ENCODE data around the gene MOXD1.
"Not testable (repeated sequence)": the region's sequence is repeated elsewhere in the genome, so short reads cannot be mapped to it uniquely, and the experiment has no call there.

The MOXD1 gene

DNA sequence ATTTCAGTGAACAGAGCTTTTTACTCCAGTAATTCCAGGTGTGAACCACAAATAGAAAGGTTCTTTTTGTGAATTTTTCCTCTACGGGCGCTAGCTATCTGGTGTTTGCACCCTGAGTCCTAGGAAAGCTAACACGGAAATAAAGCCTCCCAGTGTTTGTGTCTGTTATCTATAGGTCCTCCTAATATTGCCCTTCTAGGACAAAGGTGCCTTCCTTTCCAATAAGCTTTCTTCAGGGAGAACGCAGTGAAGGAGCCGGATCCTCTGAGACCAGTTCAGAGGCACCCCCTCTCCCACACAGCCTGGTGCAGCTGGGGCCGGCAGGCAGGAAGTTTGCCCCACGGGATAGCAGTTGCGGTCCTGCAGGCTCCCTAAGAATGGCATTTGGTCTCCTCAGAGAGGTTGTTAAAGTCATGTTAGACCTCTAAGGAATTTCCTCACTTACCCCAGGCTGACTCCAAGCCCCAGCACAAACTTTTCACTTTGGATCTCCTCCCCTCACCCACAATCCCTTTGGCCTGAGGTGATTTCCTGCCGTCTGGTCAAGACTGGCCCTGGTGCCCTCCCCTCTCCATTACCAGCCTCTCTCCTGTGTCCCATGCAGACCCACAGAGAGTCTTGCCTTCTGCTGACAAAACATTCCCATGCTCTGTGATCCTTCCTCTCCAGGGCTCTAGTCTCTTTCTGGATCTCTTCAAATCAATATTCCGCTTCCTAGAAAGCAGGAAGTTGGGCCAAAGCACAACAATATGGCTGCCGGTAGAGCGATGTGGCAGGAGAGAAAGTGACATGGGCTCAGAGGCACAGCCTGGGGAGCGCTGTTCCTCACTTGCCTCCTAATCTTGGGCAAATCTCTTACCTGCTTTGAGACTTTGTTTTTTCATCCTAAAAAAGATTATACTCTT lies 126.0 kb downstream of the MOXD1 start:
- DNase-seq, result no peak

DNA sequence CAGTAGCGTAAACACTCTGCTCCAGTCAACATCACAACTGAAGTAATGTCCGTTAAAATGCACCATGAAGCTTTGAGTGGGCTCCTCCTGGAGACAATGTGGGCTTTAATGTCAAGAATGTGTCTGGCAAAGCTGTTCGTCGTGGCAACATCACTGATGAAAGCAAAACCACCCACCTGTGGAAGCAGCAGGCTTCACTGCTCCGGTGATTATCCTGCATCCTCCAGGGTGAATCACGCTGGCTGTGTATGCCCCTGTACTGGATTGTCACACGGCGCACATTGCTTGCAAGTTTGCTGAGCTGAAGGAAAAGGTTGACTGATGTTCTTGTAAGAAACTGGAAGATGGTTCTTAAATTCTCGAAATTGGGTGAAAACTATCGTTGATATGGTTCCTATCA lies 128.5 kb downstream of the MOXD1 start:
- no peak for DNase-seq

DNA sequence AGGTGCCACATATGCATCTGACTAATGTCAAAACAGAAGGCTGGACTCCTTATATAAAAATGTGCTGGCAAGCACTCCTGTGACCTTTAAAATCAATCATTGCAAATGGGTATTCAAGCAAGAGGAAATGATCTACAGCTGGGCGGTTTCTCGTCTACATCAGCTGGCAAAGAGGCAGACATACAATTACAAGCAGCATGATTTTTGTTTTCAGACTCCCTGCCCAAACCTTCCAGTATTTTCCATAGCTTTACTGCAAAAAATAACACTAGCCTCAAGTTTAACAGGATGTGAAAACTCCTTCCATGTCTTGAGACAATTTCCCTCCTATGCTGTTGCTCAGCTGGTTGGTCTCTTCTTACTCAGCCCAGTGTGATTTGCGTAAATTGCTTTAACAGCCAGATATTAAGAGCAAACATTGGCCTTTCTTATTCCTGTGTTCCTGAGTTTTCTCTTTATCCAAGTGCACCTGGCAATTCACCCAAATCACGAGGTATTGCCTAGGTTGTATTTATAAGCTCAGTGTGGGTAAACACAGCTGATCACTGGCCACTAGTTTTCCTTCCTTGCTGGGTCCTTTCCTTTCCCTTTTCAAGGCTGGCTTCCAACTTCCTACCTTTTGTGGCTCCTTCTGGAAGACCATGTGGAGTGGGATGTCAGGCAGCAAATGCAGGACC lies 130.4 kb downstream of the MOXD1 start:
- no peak for DNase-seq

DNA sequence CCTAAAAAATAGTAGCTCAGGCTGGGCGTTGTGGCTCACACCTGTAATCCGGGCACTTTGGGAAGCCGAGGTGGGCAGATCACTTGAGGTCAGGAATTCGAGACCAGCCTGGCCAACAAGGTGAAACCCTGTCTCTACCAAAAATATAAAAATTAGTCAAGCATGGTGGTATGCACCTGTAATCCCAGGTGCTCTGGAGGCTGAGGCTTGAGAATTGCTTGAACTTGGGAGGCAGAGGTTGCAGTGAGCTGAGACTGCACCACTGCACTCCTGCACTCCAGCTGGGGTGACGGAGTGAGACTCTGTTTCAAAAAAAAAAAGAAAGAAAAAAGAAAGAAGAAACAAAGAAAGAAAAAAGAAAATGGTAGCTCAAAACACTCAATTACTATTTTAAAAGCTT lies 132.6 kb downstream of the MOXD1 start:
- DNase-seq, result not testable (repeated sequence)

DNA sequence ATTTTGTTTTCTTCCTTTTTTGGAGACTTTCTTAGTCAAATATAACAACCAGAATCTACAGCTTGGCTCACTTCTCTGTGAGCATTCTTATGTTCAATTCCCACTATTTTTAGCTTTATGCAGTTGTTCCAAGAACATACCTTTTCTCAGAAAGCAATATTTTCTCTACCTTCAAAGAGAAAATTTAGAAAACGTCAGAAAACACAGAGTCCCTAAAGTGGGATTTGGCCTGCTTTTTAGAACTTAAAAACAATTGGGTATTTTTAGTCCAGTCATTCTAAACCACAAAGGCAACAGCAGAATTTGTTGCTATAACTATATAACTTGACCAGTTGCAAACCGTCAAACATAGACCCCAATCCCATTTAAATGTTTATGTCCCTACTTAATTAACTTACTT lies 133.1 kb downstream of the MOXD1 start:
- no peak for DNase-seq

DNA sequence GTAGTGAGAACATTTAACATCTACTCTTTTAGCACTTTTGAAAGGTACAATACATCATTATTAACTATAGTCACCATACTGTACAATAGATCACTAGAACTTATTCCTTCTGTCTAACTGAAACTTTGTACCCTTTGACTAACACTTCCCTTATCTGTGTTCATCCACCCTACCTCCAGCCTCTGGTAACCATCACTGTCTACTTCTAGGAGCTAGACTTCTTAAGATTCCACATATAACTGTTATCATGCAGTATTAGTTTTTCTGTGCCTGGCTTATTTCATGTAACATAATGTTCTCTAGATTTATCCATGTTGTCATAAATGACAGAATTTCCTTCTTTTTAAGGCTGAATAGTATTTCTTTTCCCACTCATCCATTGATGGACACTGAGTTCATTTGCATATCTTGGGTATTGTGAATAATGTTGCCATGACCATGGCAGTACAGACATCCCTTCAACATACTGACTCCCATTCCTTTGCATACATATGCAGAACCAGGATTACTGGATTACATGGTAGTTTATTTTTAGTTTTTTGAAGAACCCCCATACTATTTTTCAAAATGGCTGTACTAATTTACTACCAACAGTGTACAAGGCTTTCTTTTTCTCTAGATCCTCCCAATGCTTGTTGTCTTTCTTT lies 135.7 kb downstream of the MOXD1 start:
- no peak for DNase-seq

DNA sequence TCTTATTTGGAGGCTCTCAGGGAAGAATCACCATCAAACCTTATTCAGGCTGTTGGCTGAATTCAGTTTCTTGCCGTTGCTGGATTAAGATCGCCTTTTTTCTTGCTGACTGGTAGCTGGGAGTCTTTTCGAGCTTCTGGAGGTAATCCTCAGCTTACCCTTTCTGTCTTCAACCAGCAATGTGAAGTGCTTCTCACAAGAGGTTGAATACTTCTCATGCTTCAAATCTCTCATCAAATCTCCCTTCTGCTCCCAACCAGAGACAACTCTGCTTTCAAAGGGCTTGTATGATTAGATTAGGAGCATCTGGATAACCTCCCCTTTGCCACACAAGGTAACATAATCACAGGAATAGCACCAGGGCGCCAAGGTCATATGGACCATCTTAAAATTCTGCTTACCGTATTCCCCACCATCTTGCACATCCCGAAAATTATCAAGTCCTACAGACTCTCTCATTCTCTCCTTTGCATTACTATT lies 137.2 kb downstream of the MOXD1 start:
- DNase-seq, result no peak

DNA sequence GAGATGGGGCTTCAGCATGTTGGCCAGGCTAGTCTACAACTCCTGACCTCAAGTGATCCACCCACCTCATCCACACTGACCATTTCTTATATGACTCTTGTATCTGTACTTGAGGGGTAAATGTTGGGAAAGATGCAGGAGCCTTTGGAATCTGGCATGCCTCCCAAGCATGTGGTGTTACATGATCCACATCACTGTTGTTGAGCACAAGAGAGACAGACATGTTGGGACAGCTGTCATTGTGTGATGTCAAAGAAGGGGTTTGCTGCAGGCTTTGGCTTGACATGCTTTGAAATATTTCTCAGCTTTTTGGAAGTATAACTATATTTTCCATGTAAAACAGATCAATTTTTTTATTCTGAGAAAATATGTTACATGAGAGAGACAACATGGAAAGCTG lies 139.9 kb downstream of the MOXD1 start:
- DNase-seq, result no peak

DNA sequence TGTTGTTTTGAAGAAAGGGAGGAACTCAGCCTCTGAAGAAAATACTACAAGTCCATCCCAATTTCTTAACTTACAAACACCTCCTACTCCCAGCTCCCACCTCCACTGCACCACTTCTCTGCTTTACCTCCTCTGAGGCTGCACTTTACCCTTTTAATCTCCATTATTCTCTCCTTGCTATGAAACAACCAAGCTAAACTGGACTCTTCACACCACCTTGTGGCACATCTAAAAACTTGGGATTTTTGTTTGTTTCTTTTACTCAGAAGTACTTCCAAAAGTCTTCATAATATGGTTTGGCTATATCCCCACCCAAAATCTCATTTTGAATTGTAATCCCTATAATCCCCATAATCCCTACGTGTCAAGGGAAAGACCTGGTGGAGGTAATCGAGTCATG lies 142.2 kb downstream of the MOXD1 start:
- no peak for DNase-seq

DNA sequence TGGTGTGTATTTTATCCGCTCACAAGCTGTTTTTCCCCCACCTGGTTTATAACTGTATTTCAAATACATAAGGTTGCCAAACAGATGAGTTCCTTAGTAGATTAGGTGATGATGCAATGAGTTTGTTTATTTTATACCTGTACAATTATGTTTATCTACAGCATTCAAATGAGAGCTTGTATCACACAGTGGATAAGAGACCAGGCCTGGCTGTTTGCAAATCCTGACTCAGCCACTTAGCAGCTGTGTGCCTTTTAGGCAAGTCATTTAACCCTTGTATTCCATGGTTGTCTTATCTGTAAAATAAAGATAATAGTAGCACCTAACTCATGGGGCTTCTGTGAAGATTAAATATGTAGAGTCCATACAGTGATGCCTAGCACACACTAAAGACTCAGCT lies 143.7 kb downstream of the MOXD1 start:
- no peak for DNase-seq

DNA sequence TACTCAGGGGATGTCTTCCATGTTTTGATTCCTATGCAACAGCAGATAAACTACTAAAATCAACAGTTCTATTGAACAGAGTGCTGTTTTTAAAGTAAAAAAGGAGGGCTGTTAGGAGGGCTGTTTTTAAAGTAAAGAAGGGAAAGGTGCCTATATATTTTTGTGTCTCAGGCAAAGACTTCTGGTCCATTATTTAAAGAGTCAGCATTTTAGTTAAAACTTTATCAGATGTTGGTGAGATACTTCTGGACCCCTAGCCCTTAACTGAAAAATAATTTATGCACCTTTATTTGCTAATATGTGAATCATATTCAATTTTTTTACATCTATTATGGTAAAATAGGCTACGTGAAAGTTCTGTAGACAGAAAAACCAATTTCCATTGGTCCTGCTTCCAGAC lies 144.8 kb downstream of the MOXD1 start:
- DNase-seq, result no peak

DNA sequence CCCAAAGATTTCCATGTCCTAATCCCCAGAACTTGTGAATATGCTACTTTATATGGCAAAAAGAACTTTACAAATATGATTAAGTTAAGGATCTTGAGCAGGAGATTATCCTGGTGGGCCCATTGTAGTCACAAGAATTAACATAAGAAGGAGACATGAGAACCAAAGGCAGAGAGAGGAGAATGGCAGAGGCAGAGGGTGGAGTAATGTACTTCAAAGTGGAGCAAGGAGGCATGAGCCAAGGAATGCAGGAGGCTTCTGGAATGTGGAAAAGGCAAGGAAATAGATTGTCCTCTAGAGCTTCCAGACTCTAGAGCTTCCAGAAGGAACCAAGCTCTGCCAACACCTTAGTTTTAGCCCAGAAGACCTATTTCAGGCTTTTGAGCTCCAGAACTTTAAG lies 147.4 kb downstream of the MOXD1 start:
- DNase-seq, result no peak

DNA sequence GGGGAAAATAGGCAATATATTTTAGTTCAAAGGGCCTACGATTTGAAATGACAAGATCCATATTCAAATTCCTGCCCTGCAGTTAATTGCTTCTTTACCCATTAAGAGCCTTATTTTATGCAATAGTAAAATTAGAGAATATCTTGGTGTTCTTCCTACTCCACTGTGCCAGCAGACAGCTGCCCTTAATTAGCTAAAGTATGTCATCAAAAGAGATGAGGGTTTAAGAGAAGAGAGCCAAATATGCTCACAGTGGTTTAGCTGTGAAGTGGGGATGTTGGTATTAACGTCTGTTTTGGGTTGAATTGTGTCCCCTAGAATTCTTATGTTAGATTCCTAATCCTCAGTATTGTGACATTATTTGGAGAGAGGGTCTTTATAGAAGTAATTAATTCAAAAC lies 148.1 kb downstream of the MOXD1 start:
- no peak for DNase-seq

DNA sequence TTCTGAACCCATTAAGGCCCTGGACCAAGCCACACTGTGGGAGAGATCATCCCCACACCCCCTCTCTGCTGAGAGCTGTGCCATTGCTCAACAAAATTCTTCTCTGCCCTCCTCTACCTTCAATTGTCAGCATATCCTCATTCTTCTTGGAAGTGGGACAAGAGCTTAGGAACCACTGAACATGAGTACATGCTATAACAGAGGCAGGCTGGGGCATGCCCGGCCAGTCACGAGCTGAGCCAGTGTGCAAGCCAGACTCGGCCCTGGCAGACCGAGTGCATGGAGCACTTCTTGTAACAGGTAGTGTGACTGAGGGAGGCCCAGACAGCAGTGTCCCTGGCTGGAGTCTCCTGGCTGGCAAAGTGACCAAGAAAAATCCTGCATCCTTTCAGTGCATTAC lies 149.2 kb downstream of the MOXD1 start:
- no peak for DNase-seq

DNA sequence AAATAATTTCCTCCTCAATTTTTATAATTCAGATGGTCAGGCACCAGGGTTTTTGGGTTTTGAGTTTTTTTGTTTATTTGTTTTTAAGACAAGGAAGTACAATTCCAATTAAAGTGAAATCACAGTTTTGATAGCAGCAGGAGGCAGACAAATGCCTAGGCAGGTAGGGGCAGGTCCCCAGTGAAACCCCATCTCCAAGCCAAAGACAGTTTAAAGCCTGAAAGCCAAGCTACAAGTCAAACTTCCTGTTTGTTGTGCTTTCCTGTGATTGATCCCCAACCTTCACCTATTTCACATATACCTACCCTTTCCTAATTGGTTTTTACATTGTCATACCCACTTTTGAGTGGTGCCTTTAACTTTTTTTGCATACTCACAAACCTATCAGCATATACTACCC lies 149.6 kb downstream of the MOXD1 start:
- no peak for DNase-seq

DNA sequence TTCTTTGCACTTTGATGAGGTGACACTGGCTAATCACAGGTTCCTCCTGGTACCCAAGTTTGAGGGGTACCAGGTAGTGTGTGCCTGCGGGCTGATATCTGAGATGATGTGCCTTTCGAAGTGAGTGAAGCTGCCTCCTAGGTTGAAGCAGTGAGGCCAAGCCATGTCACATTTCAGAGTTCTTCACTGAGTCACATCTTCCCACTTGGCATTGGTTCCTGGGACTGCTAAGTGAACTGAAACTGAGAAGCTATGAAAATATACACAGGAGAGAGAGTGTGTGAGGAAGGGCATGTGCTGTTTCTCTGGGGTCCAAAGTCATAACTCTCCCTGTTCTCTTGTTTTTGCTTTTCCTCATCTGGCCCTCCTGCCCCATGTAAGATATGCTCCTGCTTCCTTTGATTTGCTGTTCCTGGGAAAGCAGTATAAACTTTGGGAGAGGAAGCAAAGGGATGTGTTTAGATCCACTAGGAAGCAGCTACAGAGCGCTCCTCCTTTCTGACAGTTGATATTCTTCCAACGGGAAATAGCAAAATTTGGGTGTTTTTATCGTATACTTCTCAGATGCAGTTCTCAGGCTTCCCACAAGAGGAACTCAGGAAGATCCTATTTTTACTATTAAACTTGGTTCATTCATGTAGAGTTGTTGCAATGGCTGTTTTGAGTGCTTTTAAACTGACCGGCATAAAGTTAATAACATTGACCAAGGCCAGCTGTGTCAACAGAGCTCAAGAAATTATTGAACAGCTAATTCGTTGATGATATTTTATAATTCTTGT lies 153.7 kb downstream of the MOXD1 start:
- no peak for DNase-seq

DNA sequence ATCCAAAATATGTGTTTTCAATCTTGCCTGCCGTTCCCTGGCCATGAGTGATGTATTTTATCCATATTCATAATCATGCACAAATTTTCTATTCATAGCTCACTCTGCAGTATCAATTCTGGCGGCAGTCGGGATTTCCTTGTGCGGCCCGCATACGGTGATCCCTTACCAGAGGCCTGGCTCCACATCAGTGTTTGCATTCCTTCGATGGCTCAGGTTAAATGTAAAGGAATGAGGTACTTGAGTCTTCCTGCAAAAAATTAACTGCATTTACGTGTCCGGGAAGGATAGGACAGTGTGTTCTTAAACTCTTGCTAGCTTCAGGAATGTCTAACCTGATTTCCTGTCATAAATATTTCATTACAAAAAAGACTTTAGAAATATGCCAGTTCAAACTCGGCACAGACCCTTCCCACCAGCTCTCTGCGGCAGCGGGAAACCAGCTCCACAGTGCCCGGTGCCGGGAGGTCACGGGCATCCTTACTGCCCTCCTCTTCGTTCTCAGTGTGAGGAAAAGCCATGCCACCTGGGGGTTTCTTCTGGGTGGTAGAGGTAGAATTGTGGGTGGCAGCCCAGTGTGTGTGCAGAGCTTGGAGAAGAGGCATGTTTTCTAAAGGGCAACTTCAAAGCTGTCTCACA lies 154.5 kb downstream of the MOXD1 start:
- DNase-seq, result no peak

DNA sequence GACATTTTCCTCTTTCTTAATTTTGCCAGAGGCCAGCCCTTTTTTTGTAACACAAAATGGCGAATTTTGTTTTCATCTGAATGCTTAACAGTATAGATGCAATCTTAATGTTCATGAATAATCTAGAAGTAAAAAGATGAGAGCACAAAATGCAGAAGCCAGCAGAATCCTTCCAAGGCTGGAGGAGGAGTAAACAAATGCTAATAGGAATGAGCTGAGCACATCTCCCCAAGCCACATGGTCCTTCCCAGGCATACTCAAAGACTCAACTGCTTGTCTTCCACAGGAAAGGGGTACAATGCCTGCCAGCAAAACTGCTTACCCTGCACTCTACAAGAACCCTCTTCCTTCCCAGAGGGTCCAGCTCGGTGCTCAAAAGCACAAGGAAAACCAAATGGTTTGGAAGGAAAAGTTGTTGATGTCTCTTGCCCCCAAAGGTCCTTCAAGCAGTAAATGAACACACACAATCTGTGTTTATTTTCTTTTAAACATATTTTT lies 155.1 kb downstream of the MOXD1 start:
- no peak for DNase-seq
